ENCODE results near the gene RHPN2.

RHPN2 gene

GRCh38 chr19:33064792-33065550, at the start of gene RHPN2:
RHPN2 (minus strand) TSS chr19:33064888; CDS start chr19:33064852, 36 bp downstream.
- peak; percentile 45 to 71 for DNase-seq (ENCODE audit: low read depth in 2 of 2)

GRCh38 chr19:33114312-33114711, 49.6 kb upstream of the RHPN2 start:
- DNase-seq (ENCODE audit: low read depth in 2 of 2) = no peak

- no peak for DNase-seq (ENCODE audit: low read depth in 2 of 2)
Measured at GRCh38 chr19:33111587-33111986, 46.9 kb upstream of the RHPN2 start.

- DNase-seq (ENCODE audit: low read depth in 2 of 2) = no peak
Measured at GRCh38 chr19:33110137-33110910, 45.6 kb upstream of the RHPN2 start.

- DNase-seq (ENCODE audit: low read depth in 2 of 2) = no peak
Measured at GRCh38 chr19:33108161-33108560, 43.5 kb upstream of the RHPN2 start.

- DNase-seq (ENCODE audit: low read depth in 2 of 2) = no peak
Measured at GRCh38 chr19:33102893-33103292, 38.2 kb upstream of the RHPN2 start.

GRCh38 chr19:33100894-33101644, 36.4 kb upstream of the RHPN2 start:
- DNase-seq (ENCODE audit: low read depth in 2 of 2) = no peak

GRCh38 chr19:33098055-33098534, 33.4 kb upstream of the RHPN2 start:
- DNase-seq (ENCODE audit: low read depth in 2 of 2) = no peak

GRCh38 chr19:33096005-33096404, 31.3 kb upstream of the RHPN2 start:
- DNase-seq (ENCODE audit: low read depth in 2 of 2) = no peak

- no peak for DNase-seq (ENCODE audit: low read depth in 2 of 2)
Measured at GRCh38 chr19:33094436-33095067, 29.9 kb upstream of the RHPN2 start.

GRCh38 chr19:33093420-33094210, 28.9 kb upstream of the RHPN2 start:
- no peak for DNase-seq (ENCODE audit: low read depth in 2 of 2)

- no peak for DNase-seq (ENCODE audit: low read depth in 2 of 2)
Measured at GRCh38 chr19:33090179-33090578, 25.5 kb upstream of the RHPN2 start.

- no peak for DNase-seq (ENCODE audit: low read depth in 2 of 2)
Measured at GRCh38 chr19:33089010-33089409, 24.3 kb upstream of the RHPN2 start.

- DNase-seq (ENCODE audit: low read depth in 2 of 2) = no peak
Measured at GRCh38 chr19:33086955-33087354, 22.3 kb upstream of the RHPN2 start.

- no peak for DNase-seq (ENCODE audit: low read depth in 2 of 2)
Measured at GRCh38 chr19:33085570-33086128, 21.0 kb upstream of the RHPN2 start.

GRCh38 chr19:33080761-33081681, 16.3 kb upstream of the RHPN2 start, which contains the start of gene GPATCH1:
GPATCH1 (plus strand) TSS chr19:33081181; CDS start chr19:33081194, 13 bp downstream.
- peak; percentile 77 to 79 for DNase-seq (ENCODE audit: low read depth in 2 of 2)

GRCh38 chr19:33075519-33075918, 10.8 kb upstream of the RHPN2 start:
- DNase-seq (ENCODE audit: low read depth in 2 of 2) = no peak

- DNase-seq (ENCODE audit: low read depth in 2 of 2) = no peak
Measured at GRCh38 chr19:33071887-33072286, 7.2 kb upstream of the RHPN2 start.

- no peak for DNase-seq (ENCODE audit: low read depth in 2 of 2)
Measured at GRCh38 chr19:33067121-33067520, 2.4 kb upstream of the RHPN2 start.
